H9 (cell line): ENCODE measurements around the gene ANKRD65. TPM values are rescaled to one million over a fixed set of nuclear protein-coding genes. Genes with fewer than 3 reads are reported as not detected.

ENCODE experiments used
- DNase-seq: peaks from one replicate; pipeline ENCODE4 v3.0.0-alpha.2; 2017
- H2AFZ ChIP-seq: one replicate; pipeline ENCODE4 v1.6.1; 2013; ENCODE audit warnings: mild to moderate bottlenecking, low read length, control low read depth, moderate library complexity
- H2AK5ac ChIP-seq: 2 replicates; pipeline ENCODE4 v1.6.1; 2013; ENCODE audit warnings: low read length, control low read depth, mixed read lengths; ENCODE audit not compliant: insufficient read length
- H2BK120ac ChIP-seq: one replicate; pipeline ENCODE4 v1.6.1; 2013; ENCODE audit warnings: low read depth, mild to moderate bottlenecking, low read length, control low read depth, inconsistent platforms; ENCODE audit not compliant: poor library complexity, severe bottlenecking
- H2BK12ac ChIP-seq: 2 replicates; pipeline ENCODE4 v1.6.1; 2013; ENCODE audit warnings: low read length, control low read depth, mixed read lengths, low read depth; ENCODE audit not compliant: insufficient read length
- H2BK15ac ChIP-seq: 2 replicates; pipeline ENCODE4 v1.6.1; 2013; ENCODE audit warnings: low read depth, low read length, control low read depth
- H2BK20ac ChIP-seq: one replicate; pipeline ENCODE4 v1.6.1; 2013; ENCODE audit warnings: low read depth, mild to moderate bottlenecking, low read length, control low read depth, inconsistent platforms; ENCODE audit not compliant: poor library complexity, severe bottlenecking
- H2BK5ac ChIP-seq: 2 replicates; pipeline ENCODE4 v1.6.1; 2013; ENCODE audit warnings: low read length, control low read depth, mixed read lengths; ENCODE audit not compliant: insufficient read length
- H3K14ac ChIP-seq: 2 replicates; pipeline ENCODE4 v1.6.1; 2013; ENCODE audit warnings: low read length, control low read depth; ENCODE audit not compliant: insufficient read depth
- H3K18ac ChIP-seq: 2 replicates; pipeline ENCODE4 v1.6.1; 2013; ENCODE audit warnings: low read depth, mild to moderate bottlenecking, mixed read lengths, low read length, control low read depth; ENCODE audit not compliant: insufficient read length
- H3K23ac ChIP-seq: 2 replicates; pipeline ENCODE4 v1.6.1; 2013; ENCODE audit warnings: low read length, control low read depth, mixed read lengths, low read depth; ENCODE audit not compliant: insufficient read length
- H3K23me2 ChIP-seq: 2 replicates; pipeline ENCODE4 v1.6.1; 2013; ENCODE audit warnings: low read depth, mild to moderate bottlenecking, mixed read lengths, low read length, control low read depth; ENCODE audit not compliant: insufficient read length, poor library complexity, severe bottlenecking
- H3K27ac ChIP-seq: 2 replicates; pipeline ENCODE4 v1.5.1; 2013; ENCODE audit warnings: low read length, control low read depth, mixed read lengths, low read depth; ENCODE audit not compliant: insufficient read length
- H3K27me3 ChIP-seq: 2 replicates; pipeline ENCODE4 v1.6.1; 2013; ENCODE audit warnings: low read length, control low read depth, inconsistent platforms; ENCODE audit not compliant: insufficient read depth
- H3K4ac ChIP-seq: 2 replicates; pipeline ENCODE4 v1.6.1; 2013; ENCODE audit warnings: low read depth, mild to moderate bottlenecking, control low read depth, inconsistent platforms, low read length, moderate library complexity
- H3K4me1 ChIP-seq: 2 replicates; pipeline ENCODE4 v1.6.1; 2013; ENCODE audit warnings: low read length, control low read depth, inconsistent platforms; ENCODE audit not compliant: insufficient read depth
- H3K4me2 ChIP-seq: 2 replicates; pipeline ENCODE4 v1.6.1; 2013; ENCODE audit warnings: low read length, control low read depth, mixed read lengths; ENCODE audit not compliant: insufficient read length, insufficient read depth
- H3K56ac ChIP-seq: 2 replicates; pipeline ENCODE4 v1.6.1; 2013; ENCODE audit warnings: low read depth, mild to moderate bottlenecking, mixed read lengths, low read length, control low read depth; ENCODE audit not compliant: insufficient read length
- H3K79me1 ChIP-seq: 2 replicates; pipeline ENCODE4 v1.6.1; 2013; ENCODE audit warnings: low read depth, mild to moderate bottlenecking, moderate library complexity, low read length, control low read depth, inconsistent platforms; ENCODE audit not compliant: insufficient read depth, poor library complexity, severe bottlenecking
- H3K79me2 ChIP-seq: 2 replicates; pipeline ENCODE4 v1.6.1; 2013; ENCODE audit warnings: low read length, control low read depth, inconsistent platforms; ENCODE audit not compliant: insufficient read depth
- H3K9ac ChIP-seq: 2 replicates; pipeline ENCODE4 v1.6.1; 2013; ENCODE audit warnings: low read length, control low read depth, mixed read lengths; ENCODE audit not compliant: insufficient read length; ENCODE audit errors: extremely low read depth
- H3K9me3 ChIP-seq: one replicate; pipeline ENCODE4 v1.6.1; 2013; ENCODE audit warnings: low read depth, low read length, inconsistent platforms; ENCODE audit not compliant: control insufficient read depth
- H3T11ph ChIP-seq: one replicate; pipeline ENCODE4 v1.6.1; 2013; ENCODE audit warnings: mild to moderate bottlenecking, low read length, control low read depth, inconsistent platforms
- H4K20me1 ChIP-seq: one replicate; pipeline ENCODE4 v1.6.1; 2013; ENCODE audit not compliant: control insufficient read depth, insufficient read length, insufficient read depth
- H4K5ac ChIP-seq: 2 replicates; pipeline ENCODE4 v1.6.1; 2013; ENCODE audit warnings: low read depth, mild to moderate bottlenecking, mixed read lengths, low read length, control low read depth; ENCODE audit not compliant: insufficient read length
- H4K8ac ChIP-seq: replicated peaks from 2 replicates; pipeline ENCODE4 v1.6.1; 2013; ENCODE audit warnings: low read length, control low read depth, mixed read lengths, low read depth; ENCODE audit not compliant: insufficient read length
- H4K91ac ChIP-seq: 2 replicates; pipeline ENCODE4 v1.6.1; 2013; ENCODE audit warnings: low read depth, mild to moderate bottlenecking, moderate library complexity, mixed read lengths, low read length, control low read depth; ENCODE audit not compliant: insufficient read length
- H3K27ac Mint-ChIP-seq, 3 experiments: 2 replicates in 2 of 3; 3 replicates in 1 of 3; pipeline ENCODE4 v1.8.0; 2020 to 2021; ENCODE audit warnings: mixed read lengths in 3 of 3, mild to moderate bottlenecking in 1 of 3, moderate library complexity in 1 of 3
- H3K27me3 Mint-ChIP-seq: 2 replicates; pipeline ENCODE4 v1.8.0; 2021; ENCODE audit warnings: low read depth, mild to moderate bottlenecking, moderate library complexity, mixed read lengths
- H3K36me3 Mint-ChIP-seq, 3 experiments: 2 replicates in 2 of 3; 3 replicates in 1 of 3; pipeline ENCODE4 v1.8.0; 2020 to 2021; ENCODE audit warnings: low read depth in 3 of 3, mixed read lengths in 3 of 3; ENCODE audit not compliant: insufficient read depth in 1 of 3
- H3K4me1 Mint-ChIP-seq, 2 experiments: 2 replicates each; pipeline ENCODE4 v1.8.0; 2020; ENCODE audit warnings: mixed read lengths in 2 of 2
- H3K4me3 Mint-ChIP-seq, 2 experiments: 2 replicates in 1 of 2; 3 replicates in 1 of 2; pipeline ENCODE4 v1.8.0; 2020 to 2021; ENCODE audit warnings: mild to moderate bottlenecking in 2 of 2, mixed read lengths in 2 of 2, moderate library complexity in 1 of 2
- H3K9me3 Mint-ChIP-seq, 2 experiments: 2 replicates in 1 of 2; 3 replicates in 1 of 2; pipeline ENCODE4 v1.8.0; 2020; ENCODE audit warnings: mild to moderate bottlenecking in 2 of 2, mixed read lengths in 2 of 2, moderate library complexity in 1 of 2
- CTCF ChIP-seq: fragments of 200-600 bp; sonication (generic); conservative IDR thresholded peaks from 3 replicates; pipeline ENCODE4 v1.8.0; 2021; ENCODE audit warnings: antibody characterized with exemption, mild to moderate bottlenecking
- WGBS: extraction: QIAGEN DNeasy Blood & Tissue Kit; methylation state at CpG from one replicate; pipeline ENCODE4 v1.1.7; 2013; ENCODE audit warnings: missing lambda C conversion rate, low lambda C conversion rate, mixed read lengths; ENCODE audit not compliant: insufficient read length; ENCODE audit errors: extremely low coverage; 5-methylcytosine and 5-hydroxymethylcytosine counted together
- total RNA-seq: library from RNA; stranded (reverse); gene quantifications from 2 replicates; pipeline ENCODE4 v1.2.1, GENCODE V29; 2021

Gene ANKRD65
- total RNA-seq, 1 experiment from 2014 or later: 3.1 TPM

- no peak overlapping the region for H3K4me2 ChIP-seq
- H4K8ac ChIP-seq: no peak overlapping the region
- no peaks in the 10 kb centered on the region for H4K20me1 ChIP-seq
- no peaks in the 10 kb centered on the region for H3K79me2 ChIP-seq
- H4K5ac ChIP-seq: no peak overlapping the region
- peaks cover 3 to 5% (median 4%) of the 10 kb centered on the region in 3 experiments; a peak in 5 of 7 replicates for H3K36me3 Mint-ChIP-seq
- no peak overlapping the region; a peak in 1 of 7 replicates for H3K27ac Mint-ChIP-seq
- H3K4me1 ChIP-seq: peaks cover 2% of the 10 kb centered on the region; the same call in 1 of the 2 replicates
- H3K9me3 ChIP-seq: no peaks in the 10 kb centered on the region
- no peaks in the 10 kb centered on the region for H3K27me3 ChIP-seq
- H3K14ac ChIP-seq: peak overlapping the region; percentile 59
- no peak overlapping the region for H3K23ac ChIP-seq
- H3K4ac ChIP-seq: no peak overlapping the region
- H2BK20ac ChIP-seq: no peak overlapping the region
- H3K4me1 Mint-ChIP-seq: peaks cover 35 to 52% of the 10 kb centered on the region in 2 experiments
- peak; percentile 45; the same call in 2 of the 3 replicates for TF ChIP-seq CTCF
- H3K27ac ChIP-seq: no peak overlapping the region
- H3K79me1 ChIP-seq: no peaks in the 10 kb centered on the region
- no peak overlapping the region for H2BK15ac ChIP-seq
- no peak overlapping the region for H2BK120ac ChIP-seq
- H3K23me2 ChIP-seq: peaks cover 5% of the 10 kb centered on the region
- no peaks in the 10 kb centered on the region for H3K27me3 Mint-ChIP-seq
- WGBS: no CpG with 5 or more reads among the region's 35 CpGs
- no peak overlapping the region for H4K91ac ChIP-seq
- peak overlapping the region in 1 of 2 experiments; percentile 61; a peak in 2 of 5 replicates for H3K4me3 Mint-ChIP-seq
- no peak overlapping the region for H3K56ac ChIP-seq
- H2BK5ac ChIP-seq: no peak overlapping the region
- H2BK12ac ChIP-seq: no peak overlapping the region
- peak overlapping the region; percentile 43 for H3K18ac ChIP-seq
- H3K9ac ChIP-seq: peak overlapping the region; percentile 5
- no peak overlapping the region for H2AK5ac ChIP-seq
- H3K9me3 Mint-ChIP-seq: peaks cover 3 to 4% of the 10 kb centered on the region in 2 experiments; a peak in 4 of 5 replicates
- no peak overlapping the region for H2AFZ ChIP-seq
- no peak overlapping the region for H3T11ph ChIP-seq
- DNase-seq: peak; percentile 73
Measured at GRCh38 chr1:1430114-1430982, 9.3 kb upstream of the ANKRD65 start.
